GM10847 (cell line): ENCODE measurements around the gene CBX2.

ENCODE experiments used
- POLR2A ChIP-seq: IDR thresholded peaks from 2 replicates; pipeline ENCODE4 v1.6.1; 2011; ENCODE audit not compliant: insufficient read length; ENCODE audit errors: extremely low read depth

CBX2 gene

GRCh38 chr17:79779084-79779529, 1.2 kb downstream of the CBX2 start:
- TF ChIP-seq POLR2A, result no peak

GRCh38 chr17:79779661-79780365, 1.9 kb downstream of the CBX2 start:
- no peak for TF ChIP-seq POLR2A

GRCh38 chr17:79781012-79781650, 3.2 kb downstream of the CBX2 start:
- TF ChIP-seq POLR2A, result no peak

DNA sequence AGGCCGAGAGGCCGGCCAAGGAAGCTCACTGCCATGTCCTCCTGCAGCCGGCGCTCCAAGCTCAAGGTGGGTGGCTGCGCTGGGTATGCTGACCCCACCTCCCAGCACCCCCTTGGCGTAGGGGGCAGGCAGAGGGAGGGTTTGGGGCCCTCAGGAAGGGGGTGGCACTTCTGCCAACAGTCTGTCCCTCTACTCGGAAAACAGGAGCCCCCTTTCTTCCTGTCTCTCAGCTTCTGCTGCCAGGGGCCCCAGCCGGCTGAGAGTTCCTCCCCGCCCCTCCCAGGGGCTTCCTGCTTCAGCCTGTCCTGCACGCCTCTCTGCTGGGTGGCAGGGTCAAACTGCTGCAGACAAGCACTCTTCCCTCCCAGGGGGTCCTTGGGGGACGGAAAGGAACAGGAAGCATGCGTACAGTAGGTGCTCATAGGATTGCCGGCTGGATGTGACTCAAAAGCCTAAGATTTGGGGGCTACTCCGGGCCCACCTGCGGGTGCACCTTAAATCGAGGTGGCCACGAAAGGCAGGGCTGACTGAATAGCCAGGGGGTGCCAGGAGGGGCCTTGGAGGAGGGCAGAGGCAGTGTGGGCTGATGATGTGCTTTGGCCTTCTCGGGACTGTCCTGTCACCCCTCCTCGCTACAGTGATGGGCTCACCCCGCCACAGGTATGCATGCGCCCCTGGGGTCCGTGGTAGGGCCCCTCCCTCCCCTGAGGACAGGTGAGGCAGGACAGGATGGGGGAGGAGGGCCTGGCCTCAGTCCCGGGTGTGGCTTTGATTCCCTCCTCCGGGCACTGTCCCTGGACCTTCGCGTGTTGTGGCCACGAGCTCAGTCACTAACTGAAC, 4.0 kb downstream of the CBX2 start:
- no peak for TF ChIP-seq POLR2A

DNA sequence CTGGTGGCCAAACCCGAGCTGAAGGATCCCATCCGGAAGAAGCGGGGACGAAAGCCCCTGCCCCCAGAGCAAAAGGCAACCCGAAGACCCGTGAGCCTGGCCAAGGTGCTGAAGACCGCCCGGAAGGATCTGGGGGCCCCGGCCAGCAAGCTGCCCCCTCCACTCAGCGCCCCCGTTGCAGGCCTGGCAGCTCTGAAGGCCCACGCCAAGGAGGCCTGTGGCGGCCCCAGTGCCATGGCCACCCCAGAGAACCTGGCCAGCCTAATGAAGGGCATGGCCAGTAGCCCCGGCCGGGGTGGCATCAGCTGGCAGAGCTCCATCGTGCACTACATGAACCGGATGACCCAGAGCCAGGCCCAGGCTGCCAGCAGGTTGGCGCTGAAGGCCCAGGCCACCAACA, 5.9 kb downstream of the CBX2 start:
- no peak for TF ChIP-seq POLR2A

DNA sequence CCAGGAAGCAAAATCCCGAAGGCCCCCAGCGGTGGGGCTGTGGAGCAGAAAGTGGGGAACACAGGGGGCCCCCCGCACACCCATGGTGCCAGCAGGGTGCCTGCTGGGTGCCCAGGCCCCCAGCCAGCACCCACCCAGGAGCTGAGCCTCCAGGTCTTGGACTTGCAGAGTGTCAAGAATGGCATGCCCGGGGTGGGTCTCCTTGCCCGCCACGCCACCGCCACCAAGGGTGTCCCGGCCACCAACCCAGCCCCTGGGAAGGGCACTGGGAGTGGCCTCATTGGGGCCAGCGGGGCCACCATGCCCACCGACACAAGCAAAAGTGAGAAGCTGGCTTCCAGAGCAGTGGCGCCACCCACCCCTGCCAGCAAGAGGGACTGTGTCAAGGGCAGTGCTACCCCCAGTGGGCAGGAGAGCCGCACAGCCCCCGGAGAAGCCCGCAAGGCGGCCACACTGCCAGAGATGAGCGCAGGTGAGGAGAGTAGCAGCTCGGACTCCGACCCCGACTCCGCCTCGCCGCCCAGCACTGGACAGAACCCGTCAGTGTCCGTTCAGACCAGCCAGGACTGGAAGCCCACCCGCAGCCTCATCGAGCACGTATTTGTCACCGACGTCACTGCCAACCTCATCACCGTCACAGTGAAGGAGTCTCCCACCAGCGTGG, 6.5 kb downstream of the CBX2 start:
- no peak for TF ChIP-seq POLR2A

DNA sequence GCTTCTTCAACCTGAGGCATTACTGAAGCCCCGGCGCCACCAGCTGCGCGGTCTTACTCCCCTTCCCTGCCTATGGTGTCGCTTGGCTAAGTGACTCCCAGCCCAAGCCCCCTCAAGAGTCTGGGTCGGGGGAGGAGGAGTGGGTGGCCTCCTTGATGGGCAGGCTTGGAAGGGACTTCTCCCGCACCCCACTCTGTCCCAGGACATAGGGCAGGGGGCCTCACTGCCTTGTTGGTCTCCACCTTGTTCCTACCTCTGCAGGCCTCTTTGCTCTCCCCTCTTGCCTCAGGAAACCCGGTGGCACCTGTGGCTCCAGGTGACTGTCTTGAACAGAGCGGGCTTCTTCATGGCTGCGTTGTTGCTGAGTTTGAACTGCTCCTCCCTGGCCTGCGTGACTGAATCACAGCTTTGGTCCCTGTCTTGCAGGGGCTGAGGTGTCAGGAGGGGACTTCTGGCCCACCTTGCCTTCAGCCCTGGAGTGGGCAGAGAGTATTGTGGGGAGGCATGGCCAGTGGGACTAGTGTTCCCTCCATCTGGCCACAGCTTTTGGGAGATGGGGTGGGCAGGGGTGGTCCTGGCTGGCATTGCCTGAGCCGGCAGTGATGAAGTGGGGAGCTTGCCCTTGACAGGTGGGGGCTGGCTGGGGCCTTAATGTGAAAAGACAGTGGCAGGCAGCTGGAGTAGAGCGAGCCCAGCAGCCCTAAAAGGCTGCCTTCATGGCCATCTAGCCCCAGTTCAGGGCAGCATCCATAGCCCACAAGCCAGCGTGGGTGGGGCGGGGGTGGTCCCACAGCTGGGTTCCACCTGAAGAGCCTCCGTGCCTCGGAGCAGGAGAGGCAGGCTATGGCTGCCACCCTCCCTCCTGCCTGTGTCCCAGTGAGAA, 7.3 kb downstream of the CBX2 start:
- no peak for TF ChIP-seq POLR2A

DNA sequence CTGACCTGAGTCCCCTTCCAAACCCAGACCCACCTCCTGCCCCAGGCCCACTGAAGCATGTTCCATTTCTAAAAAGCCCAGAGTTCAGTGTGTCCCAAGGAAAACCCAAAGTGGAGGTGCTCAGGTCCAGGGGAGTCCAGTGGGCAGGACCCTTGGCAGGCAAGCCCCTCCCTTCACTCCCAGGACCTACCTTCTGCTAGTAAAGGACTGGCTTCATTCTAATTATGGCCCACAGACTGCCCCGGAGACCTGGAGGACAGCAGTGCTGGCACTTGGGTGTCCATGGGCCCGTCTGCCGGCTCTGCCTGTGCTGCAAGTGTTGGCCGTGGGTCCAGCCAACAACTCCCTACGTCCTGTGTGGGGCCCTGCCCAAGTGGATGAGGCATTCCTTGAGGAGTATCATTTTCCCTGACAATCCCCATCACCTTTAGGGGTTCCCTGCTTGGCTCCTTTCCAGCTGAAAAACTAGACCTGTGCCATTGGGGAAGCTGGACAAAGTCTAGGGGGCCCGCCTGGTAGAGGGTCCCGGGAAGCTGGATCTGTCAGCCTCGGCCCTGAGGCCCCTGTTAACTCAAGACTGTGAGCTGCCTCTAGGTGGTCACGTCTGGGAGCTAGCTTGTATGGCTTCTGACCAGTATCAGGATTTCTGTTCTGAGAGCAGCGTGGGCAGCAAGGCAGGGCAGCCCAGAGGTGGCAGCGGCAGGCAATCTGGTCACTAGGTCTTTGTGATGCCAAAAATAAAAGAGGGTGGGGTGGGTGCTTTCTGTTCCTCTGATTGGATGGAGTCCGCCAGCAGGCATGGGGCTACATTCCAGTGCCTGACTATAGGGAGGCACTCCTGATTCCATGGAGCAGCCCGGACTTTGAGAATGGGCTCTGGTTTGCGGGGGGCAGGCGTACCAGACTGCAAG, 8.2 kb downstream of the CBX2 start:
- no peak for TF ChIP-seq POLR2A

- TF ChIP-seq POLR2A, result no peak
Measured at GRCh38 chr17:79786930-79787643, 9.1 kb downstream of the CBX2 start.

DNA sequence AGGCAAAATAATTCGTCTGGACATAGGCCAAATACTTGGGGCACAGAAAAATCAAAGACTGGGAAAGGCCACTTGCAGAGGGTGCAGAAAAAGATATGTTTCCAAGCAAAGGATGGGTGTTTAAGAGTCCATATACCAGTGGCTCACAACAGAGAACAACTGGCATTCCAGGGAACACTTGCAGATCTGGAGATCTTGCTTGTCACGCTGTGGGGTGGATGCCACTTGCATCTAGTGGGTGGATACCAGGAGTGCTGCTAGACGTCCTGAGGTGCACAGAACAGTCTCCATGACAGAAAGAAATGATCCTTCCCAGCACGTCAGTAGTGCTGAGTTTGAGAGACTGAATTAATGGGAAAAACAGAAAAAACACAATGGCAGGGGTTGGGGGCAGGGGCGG, 10.5 kb downstream of the CBX2 start:
- no peak for TF ChIP-seq POLR2A

- TF ChIP-seq POLR2A, result no peak
Measured at GRCh38 chr17:79788989-79789942, 11.3 kb downstream of the CBX2 start.
